ENCODE data around the gene GAB4. TPM values are rescaled to one million over a fixed set of nuclear protein-coding genes. Genes with fewer than 3 reads are reported as not detected.

Gene GAB4
- total RNA-seq, 4 donors from 2014 or later = not detected

- ATAC-seq (ENCODE audit: low FRiP score) = no peak
- TF ChIP-seq, protein P1, sequence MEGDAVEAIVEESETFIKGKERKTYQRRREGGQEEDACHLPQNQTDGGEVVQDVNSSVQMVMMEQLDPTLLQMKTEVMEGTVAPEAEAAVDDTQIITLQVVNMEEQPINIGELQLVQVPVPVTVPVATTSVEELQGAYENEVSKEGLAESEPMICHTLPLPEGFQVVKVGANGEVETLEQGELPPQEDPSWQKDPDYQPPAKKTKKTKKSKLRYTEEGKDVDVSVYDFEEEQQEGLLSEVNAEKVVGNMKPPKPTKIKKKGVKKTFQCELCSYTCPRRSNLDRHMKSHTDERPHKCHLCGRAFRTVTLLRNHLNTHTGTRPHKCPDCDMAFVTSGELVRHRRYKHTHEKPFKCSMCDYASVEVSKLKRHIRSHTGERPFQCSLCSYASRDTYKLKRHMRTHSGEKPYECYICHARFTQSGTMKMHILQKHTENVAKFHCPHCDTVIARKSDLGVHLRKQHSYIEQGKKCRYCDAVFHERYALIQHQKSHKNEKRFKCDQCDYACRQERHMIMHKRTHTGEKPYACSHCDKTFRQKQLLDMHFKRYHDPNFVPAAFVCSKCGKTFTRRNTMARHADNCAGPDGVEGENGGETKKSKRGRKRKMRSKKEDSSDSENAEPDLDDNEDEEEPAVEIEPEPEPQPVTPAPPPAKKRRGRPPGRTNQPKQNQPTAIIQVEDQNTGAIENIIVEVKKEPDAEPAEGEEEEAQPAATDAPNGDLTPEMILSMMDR (IDR thresholded peaks at IDR 0.05) = no peak
- DNase-seq (ENCODE audit: low spot score) = no peak
Observed at GRCh38 chr22:16960220-16960883, 47.7 kb downstream of the GAB4 start.

DNA sequence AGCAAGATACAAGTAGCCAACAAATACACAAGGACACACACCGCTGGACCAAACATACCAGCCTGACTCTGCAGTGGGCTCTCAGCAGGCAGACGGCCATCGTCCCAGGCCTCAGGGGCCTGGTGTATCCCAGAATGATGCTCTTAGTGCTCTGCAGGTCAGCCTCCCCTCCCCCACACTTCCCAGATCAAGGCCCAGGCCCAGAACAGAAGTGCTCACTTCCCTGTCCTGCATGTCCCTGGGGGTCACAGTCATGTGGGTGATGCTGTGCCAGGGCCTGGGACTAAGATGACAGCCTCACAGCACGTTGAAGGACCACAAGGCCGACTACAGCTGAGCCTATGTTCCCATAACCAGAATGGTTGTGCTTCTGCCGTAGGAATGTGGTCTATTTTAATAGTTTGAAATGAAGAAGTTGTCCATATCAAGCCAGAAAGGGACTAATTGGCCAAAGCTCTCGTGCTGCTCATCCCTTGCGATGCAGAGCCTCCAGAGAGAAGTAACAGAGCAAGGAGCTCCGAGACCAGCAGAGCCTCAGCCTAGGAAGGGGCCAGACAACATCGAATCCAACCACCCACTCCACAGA, 48.6 kb downstream of the GAB4 start:
- TF ChIP-seq, protein P1 (IDR thresholded peaks at IDR 0.05) = no peak
- ATAC-seq (ENCODE audit: low FRiP score) (no peak), DNase-seq (ENCODE audit: low spot score) (no peak)

GRCh38 chr22:16958475-16958874, 49.5 kb downstream of the GAB4 start:
- TF ChIP-seq, protein P1 (IDR thresholded peaks at IDR 0.05) = no peak
- no peak for ATAC-seq (ENCODE audit: low FRiP score)
- DNase-seq (ENCODE audit: low spot score) = no peak

DNA sequence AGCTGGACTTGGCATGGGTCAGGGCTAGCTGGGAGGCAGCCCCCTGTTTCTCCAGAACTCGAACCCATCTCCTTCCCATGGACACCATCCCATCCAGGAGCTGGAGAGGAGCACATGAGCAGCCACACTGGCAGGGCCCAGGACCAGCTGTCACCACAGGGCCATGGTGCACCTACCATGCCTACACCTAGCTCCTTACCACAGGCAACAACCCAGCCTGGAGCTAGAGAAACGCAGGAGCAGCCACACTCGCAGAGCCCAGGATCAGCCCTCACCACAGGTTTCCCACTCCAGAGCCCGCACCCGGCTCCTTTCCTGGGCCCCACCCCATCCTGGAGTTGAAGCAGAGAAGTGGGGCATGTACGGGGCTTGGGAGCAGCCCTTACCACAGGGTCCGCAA, 50.2 kb downstream of the GAB4 start:
- TF ChIP-seq, protein P1 (IDR thresholded peaks at IDR 0.05) = no peak

GRCh38 chr22:16956290-16956689, 51.7 kb downstream of the GAB4 start:
- ATAC-seq (ENCODE audit: low FRiP score) = no peak
- TF ChIP-seq, protein P1 (IDR thresholded peaks at IDR 0.05) = no peak

More for the DNA sequence above, 50.2 kb downstream of the GAB4 start:
- no peak for ATAC-seq (ENCODE audit: low FRiP score)
- no peak for DNase-seq (ENCODE audit: low spot score)

GRCh38 chr22:16955678-16956210, 52.3 kb downstream of the GAB4 start:
- DNase-seq (ENCODE audit: low spot score) (no peak), ATAC-seq (ENCODE audit: low FRiP score) (no peak)
- TF ChIP-seq, protein P1 (IDR thresholded peaks at IDR 0.05) = no peak

More at GRCh38 chr22:16956290-16956689, 51.7 kb downstream of the GAB4 start:
- DNase-seq (ENCODE audit: low spot score) = no peak

DNA sequence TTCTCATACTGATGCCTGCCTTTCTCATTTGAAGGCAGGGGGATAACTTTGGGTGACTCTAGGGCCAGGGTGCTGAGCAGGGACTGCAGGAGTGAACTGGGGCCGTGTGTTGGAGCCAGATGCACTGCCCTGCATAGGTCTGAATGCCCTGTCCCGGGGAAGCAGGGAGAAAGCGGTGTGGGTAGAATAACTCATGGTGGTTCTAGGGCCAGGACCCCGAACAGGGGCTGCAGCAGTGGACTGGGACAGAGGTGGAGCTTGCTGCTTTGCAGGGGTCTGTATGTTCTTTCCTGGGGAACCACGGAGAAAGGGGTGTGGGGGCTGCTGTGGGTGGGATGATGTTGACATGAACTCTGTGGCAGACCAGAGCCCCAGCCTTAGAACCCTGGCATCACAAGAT, 52.9 kb downstream of the GAB4 start:
- TF ChIP-seq, protein P1 (IDR thresholded peaks at IDR 0.05) = no peak
- ATAC-seq (ENCODE audit: low FRiP score) (no peak), DNase-seq (ENCODE audit: low spot score) (no peak)

Measured in omental fat pad (tissue), 4 donors.